A673 (cell line): ENCODE data around the gene CAMSAP1. TPM values are rescaled to one million over a fixed set of nuclear protein-coding genes. Genes with fewer than 3 reads are reported as not detected.
A peak's percentile ranks its signal among the peaks of the same experiment; 100 is the strongest.
"Not testable (repeated sequence)": the region's sequence is repeated elsewhere in the genome, so short reads cannot be mapped to it uniquely, and the experiment has no call there.

Experiments
- BruUV-seq: library from RNA; stranded (reverse); fragments of 400-500 nt; replicated peaks from 2 replicates; lab custom pipeline; 2021; lab: Mats Ljungman, UMichigan
- CTCF ChIA-PET: fragments of 300-600 bp; sonication (Branson Sonifier 250); formaldehyde crosslinking; loops from one replicate; lab custom pipeline; 2022; ENCODE audit warnings: antibody characterized with exemption; lab: Charles Lee
- POLR2A ChIA-PET: fragments of 300-600 bp; sonication (Branson Sonifier 250); formaldehyde crosslinking; loops from one replicate; lab custom pipeline; 2022; ENCODE audit warnings: antibody characterized with exemption; ENCODE audit not compliant: low non-redundant PET; lab: Charles Lee
- DNase-seq: peaks from one replicate; pipeline ENCODE4 v3.0.0-alpha.2; 2015; ENCODE audit warnings: low spot score
- H3K27ac ChIP-seq: fragments of 200-600 bp; sonication (generic); 2 replicates; pipeline ENCODE4 v1.5.1; 2016; ENCODE audit warnings: mixed run types, low read depth, mild to moderate bottlenecking, mixed read lengths, antibody characterized with exemption, low read length; ENCODE audit not compliant: poor library complexity, severe bottlenecking
- H3K27me3 ChIP-seq: fragments of 200-600 bp; sonication (generic); replicated peaks from 2 replicates; pipeline ENCODE4 v1.6.1; 2017; ENCODE audit warnings: mixed run types, low read depth, mild to moderate bottlenecking, mixed read lengths, antibody characterized with exemption, low read length; ENCODE audit not compliant: insufficient read depth, poor library complexity
- H3K36me3 ChIP-seq: fragments of 200-600 bp; sonication (generic); 2 replicates; pipeline ENCODE4 v1.6.1; 2016; ENCODE audit warnings: mixed run types, mild to moderate bottlenecking, mixed read lengths, antibody characterized with exemption, low read length; ENCODE audit not compliant: insufficient read depth, poor library complexity, severe bottlenecking
- H3K4me1 ChIP-seq: fragments of 200-600 bp; sonication (generic); 2 replicates; pipeline ENCODE4 v1.6.1; 2017; ENCODE audit warnings: mixed run types, mild to moderate bottlenecking, mixed read lengths, antibody characterized with exemption, low read length; ENCODE audit not compliant: insufficient read depth, poor library complexity, severe bottlenecking
- H3K4me3 ChIP-seq: fragments of 200-600 bp; sonication (generic); 2 replicates; pipeline ENCODE4 v1.5.1; 2016; ENCODE audit warnings: low read depth, mixed run types, mild to moderate bottlenecking, mixed read lengths, low read length; ENCODE audit not compliant: poor library complexity, severe bottlenecking
- H3K9me3 ChIP-seq: fragments of 200-600 bp; sonication (generic); 2 replicates; pipeline ENCODE4 v1.6.1; 2016; ENCODE audit warnings: mixed run types, low read depth, mild to moderate bottlenecking, mixed read lengths, antibody characterized with exemption, low read length; ENCODE audit not compliant: poor library complexity, severe bottlenecking
- CTCF ChIP-seq: fragments of 300-800, 200-600 bp; sonication (generic); conservative IDR thresholded peaks from 2 replicates; pipeline ENCODE4 v1.5.1; 2017; ENCODE audit warnings: low read depth, mild to moderate bottlenecking, antibody characterized with exemption, low read length, moderate library complexity, mixed read lengths
- EZH2 ChIP-seq: fragments of 200-600 bp; sonication (generic); IDR thresholded peaks from 2 replicates; pipeline ENCODE4 v1.6.1; 2017; ENCODE audit warnings: borderline replicate concordance, low read depth, mild to moderate bottlenecking, mixed read lengths, antibody characterized with exemption, low read length; ENCODE audit not compliant: poor library complexity, severe bottlenecking
- intact Hi-C: fragments of 100-400 bp; cut with micrococcal nuclease; formaldehyde crosslinking; loops from one replicate; pipeline ENCODE4 v1.10.0; 2022; ENCODE audit not compliant: unreplicated experiment
- total RNA-seq: library from RNA; stranded (reverse); gene quantifications from 2 replicates; pipeline ENCODE4 v1.2.3, GENCODE V29; 2021

CAMSAP1 gene
- total RNA-seq, 1 experiment from 2014 or later = 52.3 TPM

DNA sequence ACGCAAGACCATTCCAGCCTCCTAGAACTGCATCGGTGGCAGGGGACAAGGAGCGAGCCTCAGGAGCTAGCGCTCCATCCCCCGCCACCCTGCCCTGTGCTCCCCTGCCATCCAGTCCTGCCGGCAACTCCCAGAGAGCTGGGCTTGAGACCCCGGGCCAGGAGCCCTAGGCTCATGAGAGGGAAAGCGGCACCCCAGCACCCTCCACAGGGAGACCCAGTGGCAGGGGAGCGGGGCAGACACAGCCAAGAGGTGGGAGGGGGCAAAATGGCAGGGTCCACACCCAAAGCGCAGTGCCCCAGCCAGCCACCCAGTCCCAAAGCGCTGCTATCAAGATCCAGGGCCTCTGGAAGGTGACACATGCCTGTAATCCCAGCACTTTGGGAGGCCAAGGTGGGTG, 41.1 kb upstream of the CAMSAP1 start:
- Histone ChIP-seq H3K4me1 (no peaks in the 10 kb centered on the region), H3K27ac (no peak overlapping the region), H3K36me3 (peaks cover 42% of the 10 kb centered on the region), H3K4me3 (no peak overlapping the region), H3K9me3 (no peaks in the 10 kb centered on the region), H3K27me3 (no peaks in the 10 kb centered on the region)
- TF ChIP-seq EZH2 = no peak
- no peak for TF ChIP-seq CTCF
- no peak for DNase-seq
- intact Hi-C loops = no loop called here
- POLR2A ChIA-PET = interaction anchor here (0.6 kb wide), 1 partner anchor 854 kb away, joined by 5 read pairs; no protein-coding TSS in a partner anchor
- CTCF ChIA-PET = interaction anchor here (0.5 kb wide), 1 partner anchor 237 kb away, joined by 3 read pairs; no protein-coding TSS in a partner anchor
- BruUV-seq = no TSS peak

DNA sequence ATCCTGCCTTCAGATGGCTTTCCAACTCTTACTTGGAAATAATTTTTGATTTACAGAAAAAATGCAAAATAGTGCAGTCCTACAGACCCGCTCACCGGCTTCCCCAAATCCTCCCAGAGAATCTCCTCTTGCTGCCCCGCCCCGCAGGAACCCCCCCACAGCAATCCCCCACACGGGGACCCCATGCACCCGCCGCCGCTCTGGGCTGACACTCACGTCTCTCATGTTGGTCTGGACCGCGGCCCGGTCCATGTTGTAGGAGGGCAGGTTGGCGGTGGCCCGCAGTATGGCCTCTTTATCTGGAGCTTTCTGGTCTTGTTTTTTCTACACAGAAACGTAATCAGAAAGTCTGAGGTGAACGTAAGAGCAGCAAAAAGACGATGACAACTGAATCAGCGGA, 40.2 kb upstream of the CAMSAP1 start:
- intact Hi-C loops = no loop called here
- Histone ChIP-seq H3K9me3 (no peaks in the 10 kb centered on the region), H3K4me3 (no peak overlapping the region), H3K27ac (no peak overlapping the region), H3K4me1 (no peaks in the 10 kb centered on the region), H3K27me3 (no peaks in the 10 kb centered on the region), H3K36me3 (peaks cover 37% of the 10 kb centered on the region)
- BruUV-seq = no TSS peak
- ChIA-PET CTCF (no interaction called here), POLR2A (no interaction called here)
- no peak for TF ChIP-seq CTCF
- TF ChIP-seq EZH2 = no peak
- DNase-seq = no peak

DNA sequence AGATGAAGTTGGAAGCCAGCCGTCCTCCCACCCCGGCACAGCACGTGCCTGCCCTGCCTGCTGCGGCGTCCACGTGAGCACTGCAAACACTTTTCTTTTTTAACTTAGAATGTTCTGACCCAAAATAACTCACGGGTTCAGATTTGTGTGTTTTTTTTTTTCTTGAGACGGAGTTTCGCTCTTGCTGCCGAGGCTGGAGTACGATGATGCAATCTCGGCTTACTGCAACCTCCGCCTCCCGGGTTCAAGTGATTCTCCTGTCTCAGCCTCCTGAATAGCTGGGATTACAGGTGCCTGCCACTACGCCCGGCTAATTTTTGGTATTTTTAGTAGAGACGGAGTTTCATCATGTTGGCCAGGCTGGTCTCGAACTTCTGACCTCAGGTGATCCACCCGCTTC, 39.8 kb upstream of the CAMSAP1 start:
- H3K4me3 ChIP-seq, POLR2A ChIA-PET, CTCF ChIA-PET, H3K27ac ChIP-seq, H3K4me1 ChIP-seq, DNase-seq, intact Hi-C loops, BruUV-seq, H3K9me3 ChIP-seq, H3K27me3 ChIP-seq: not testable (repeated sequence)
- peaks cover 37% of the 10 kb centered on the region for H3K36me3 ChIP-seq

DNA sequence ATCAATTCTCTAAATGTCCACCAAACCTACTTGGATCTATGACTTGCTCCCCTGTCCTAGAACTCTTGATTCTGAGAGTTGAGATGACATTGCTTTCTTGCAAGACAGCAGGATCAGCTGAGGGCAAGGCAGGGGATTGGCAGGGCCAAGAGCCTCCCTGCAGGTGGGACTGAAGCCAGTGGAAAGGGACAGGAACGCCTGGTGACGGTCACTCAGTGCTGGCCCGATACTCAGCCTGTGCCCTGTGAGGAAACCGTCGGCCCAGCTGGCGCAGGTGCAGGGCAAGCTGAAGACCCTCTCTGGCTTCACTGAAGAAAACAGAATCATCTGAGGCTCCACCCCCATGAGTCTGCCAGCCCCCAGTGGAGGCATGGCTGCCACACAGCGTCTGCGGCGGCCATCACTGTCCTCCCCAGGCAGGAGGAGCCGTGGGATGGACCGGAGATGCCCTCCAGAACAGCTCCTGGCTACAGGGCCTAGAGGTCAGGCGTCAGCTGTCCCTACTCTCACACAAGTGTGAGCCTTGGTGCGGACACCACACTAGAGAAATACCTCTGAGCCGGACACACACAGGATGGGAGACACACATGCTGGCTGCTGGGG, 39.1 kb upstream of the CAMSAP1 start:
- no peak for DNase-seq
- ChIA-PET CTCF (no interaction called here), POLR2A (no interaction called here)
- peak overlapping the region; percentile 10 for H3K27ac ChIP-seq
- BruUV-seq = no TSS peak
- H3K4me1 ChIP-seq = no peaks in the 10 kb centered on the region
- H3K27me3 ChIP-seq = no peaks in the 10 kb centered on the region
- intact Hi-C loops = no loop called here
- no peak for TF ChIP-seq CTCF
- TF ChIP-seq EZH2 = no peak
- H3K4me3 ChIP-seq = no peak overlapping the region
- peaks cover 38% of the 10 kb centered on the region for H3K36me3 ChIP-seq
- H3K9me3 ChIP-seq = no peaks in the 10 kb centered on the region
